Heart left ventricle (tissue), 16 donors: ENCODE data around the gene DHRS3. TPM values are rescaled to one million over a fixed set of nuclear protein-coding genes. Genes with fewer than 3 reads are reported as not detected.

Experiments used
- ATAC-seq, 4 donors: fragments of 200-7000 bp; cut with Tn5 transposase; one replicate each; pipeline ENCODE4 v1.9.1; 2020 to 2022; ENCODE audit warnings: moderate library complexity in 4 of 4, mild to moderate bottlenecking in 3 of 4, moderate number of reproducible peaks in 1 of 4
- DNase-seq, 5 donors: peaks; one replicate each; pipeline ENCODE4 v3.0.0-alpha.2; 2020
- H3K27ac ChIP-seq, 12 donors: fragments of 200-600 bp; sonication (generic) in 4 of 12; one replicate each; pipeline versions ENCODE4 v1.5.0 to v1.8.0; 2016 to 2022; ENCODE audit warnings: mild to moderate bottlenecking in 2 of 12
- H3K27me3 ChIP-seq, 9 donors: fragments of 200-600 bp; sonication (generic) in 2 of 9; one replicate each; pipeline versions ENCODE4 v1.5.1 to v1.8.0; 2016 to 2022; ENCODE audit warnings: mild to moderate bottlenecking in 3 of 9
- H3K36me3 ChIP-seq, 9 donors: fragments of 200-600 bp; sonication (generic) in 2 of 9; one replicate each; pipeline versions ENCODE4 v1.5.0 to v1.8.0; 2018 to 2022; ENCODE audit warnings: mild to moderate bottlenecking in 2 of 9
- H3K4me1 ChIP-seq, 12 donors: fragments of 200-600 bp; sonication (generic) in 4 of 12; one replicate each; pipeline versions ENCODE4 v1.5.0 to v1.8.0; 2016 to 2022; ENCODE audit warnings: mild to moderate bottlenecking in 3 of 12
- H3K4me3 ChIP-seq, 12 donors: fragments of 200-600 bp; sonication (generic) in 4 of 12; one replicate each; pipeline versions ENCODE4 v1.5.0 to v1.8.0; 2017 to 2022; ENCODE audit warnings: mild to moderate bottlenecking in 9 of 12, moderate library complexity in 4 of 12
- H3K9me3 ChIP-seq, 12 donors: fragments of 200-600 bp; sonication (generic) in 4 of 12; one replicate each; pipeline versions ENCODE4 v1.5.0 to v1.8.0; 2016 to 2022; ENCODE audit warnings: mild to moderate bottlenecking in 1 of 12
- POLR2A ChIP-seq, 2 donors: fragments of 450-650 bp; IDR thresholded peaks; one replicate each; pipeline ENCODE4 v1.6.1; 2017; ENCODE audit warnings: antibody characterized with exemption in 2 of 2, mild to moderate bottlenecking in 2 of 2, moderate library complexity in 2 of 2
- WGBS, 4 donors: extraction: QIAGEN DNeasy Blood & Tissue Kit in 2 of 4; methylation state at CpG; one replicate each; pipeline versions ENCODE4 v1.1.5 to v1.1.7; 2013 to 2018; 5-methylcytosine and 5-hydroxymethylcytosine counted together
- intact Hi-C, 10 donors: fragments of 100-400 bp; cut with DNase I; formaldehyde crosslinking; loops; one replicate each; pipeline versions ENCODE4 v1.11.1 to v1.14.2; 2022
- polyA plus RNA-seq, 2 donors: library from polyadenylated mRNA; stranded (reverse); fragments of 200-250 nt; gene quantifications; one replicate each; pipeline ENCODE4 v1.2.3, GENCODE V29; 2013
- total RNA-seq, 9 donors: library from RNA; depleted of rRNA in 2 of 9; stranded (reverse); fragments of >200 nt in 2 of 9; fragmentation: NEBNext Ultra II Directional in 3 of 9; extraction: Animal tissue kit (Norgen Biotek cat#: 25700) in 3 of 9; gene quantifications; one replicate each; pipeline versions ENCODE4 v1.1.0 to v1.2.4, GENCODE V29; 2016 to 2023
- TF ChIP-seq, protein P1 (sequence below), 12 donors: fragments of 200-600 bp; sonication (generic) in 4 of 12; IDR thresholded peaks; one replicate each; pipeline versions ENCODE4 v1.5.0 to v1.8.0; 2018 to 2022; ENCODE audit warnings: antibody characterized with exemption in 12 of 12, mild to moderate bottlenecking in 5 of 12
- donor health status: ischemic (EF 13 %, LVEDD 7.1; RV severe dilation, severe dysfunction).
- donor health status: healthy with polysubstance abuse.
- donor health status: DM: no; HTN: yes; CAD: no.
- donor health status: DM: no; HTN: no; CAD: no.
- donor health status: ischemic (EF 25% LVEDD 6.9; RV normal size, moderate dysfunction).
- donor health status: ischemic (EF 25% LVEDD 5.7; RV mildly dilated, moderate dysfunction).
- donor health status: healthy.
- donor health status: DM: yes; HTN: yes; CAD: no.
- donor health status: ischemic (EF 35%, LVEDD 5.7; RV mildly dilated, moderate dysfunction).
- donor health status: nonischemic (EF 11% LVEDD 7.7; RV severe dilation, severe dysfunction).
- donor health status: DM: yes; HTN: yes; CAD: no.
- donor health status: PGD.
- donor health status: ischemic (EF 29% LVEDD 5.4; RV normal size, mild dysfunction).
- donor health status: nonischemic (EF 23%, LVEDD 6.1; RV moderate dilation, normal function).

Gene DHRS3
- total and polyA plus RNA-seq, 11 donors, result 28.6 to 102 (median 59.9) TPM

DNA sequence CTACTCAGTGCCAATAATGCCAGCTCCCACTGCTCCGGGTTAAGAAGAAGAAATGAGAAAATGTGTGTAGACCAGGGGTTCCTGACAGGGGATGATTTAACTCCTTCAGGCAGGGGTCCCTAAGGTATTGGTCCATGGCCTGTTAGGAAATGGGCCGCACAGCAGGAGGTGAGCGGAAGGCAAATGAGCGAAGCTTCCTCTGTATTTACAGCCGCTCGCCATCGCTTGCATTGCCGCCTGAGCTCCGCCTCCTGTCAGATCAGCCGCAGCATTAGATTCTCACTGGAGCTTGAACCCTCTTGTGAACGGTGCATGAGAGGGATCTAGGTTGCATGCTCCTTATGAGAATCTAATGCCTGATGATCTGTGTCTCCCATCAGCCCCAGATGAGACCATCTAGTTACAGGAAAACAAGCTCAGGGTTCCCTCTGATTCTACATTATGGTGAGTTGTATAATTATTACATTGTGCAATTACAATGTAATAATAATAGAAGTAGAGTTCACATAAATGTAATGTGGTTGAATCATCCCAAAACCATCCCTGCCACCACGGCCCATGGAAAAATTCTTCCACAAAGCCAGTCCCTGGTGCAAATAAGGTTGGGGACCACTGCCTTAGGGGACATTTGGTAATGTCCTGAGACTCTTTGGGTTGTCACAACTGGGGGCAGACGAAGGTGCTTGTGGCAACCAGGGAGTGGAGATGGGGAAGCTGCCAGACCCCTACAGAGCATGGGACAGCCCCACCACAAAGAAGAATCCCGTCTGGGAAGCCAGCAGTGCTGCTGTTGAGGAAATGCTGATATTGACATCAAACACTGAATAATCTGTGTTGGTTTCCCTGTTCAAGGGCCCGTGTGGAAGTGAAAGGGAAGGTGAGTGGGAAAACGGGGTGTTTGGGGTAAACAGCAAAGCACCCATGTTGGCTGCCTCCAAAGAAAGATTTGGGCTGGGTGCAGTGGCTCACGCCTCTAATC, 60.8 kb downstream of the DHRS3 start:
- Histone ChIP-seq H3K27me3 (no peaks in the 10 kb centered on the region), H3K4me1 (peaks cover 0 to 42% (median 20%) of the 10 kb centered on the region in 12 donors), H3K36me3 (no peaks in the 10 kb centered on the region), H3K4me3 (no peak overlapping the region), H3K9me3 (peaks cover 0 to 2% (median 0%) of the 10 kb centered on the region in 12 donors), H3K27ac (peak overlapping the region in 11 of 12 donors; percentile 24 to 87 (median 71))
- no peak for DNase-seq
- intact Hi-C loops, result loop anchor here in 4 of 10 donors (5.0 to 10.0 kb wide), 3 partner anchors 35 to 58 kb away; partner anchors contain the start of gene DHRS3 (in 2 of the 4)
- WGBS, 4 donors, result 86 to 93% (median 91%) methylated on average over 17 of the region's 17 CpGs
- ATAC-seq, result no peak
- no peak for TF ChIP-seq POLR2A (IDR thresholded peaks at IDR 0.05)
- TF ChIP-seq, protein P1, sequence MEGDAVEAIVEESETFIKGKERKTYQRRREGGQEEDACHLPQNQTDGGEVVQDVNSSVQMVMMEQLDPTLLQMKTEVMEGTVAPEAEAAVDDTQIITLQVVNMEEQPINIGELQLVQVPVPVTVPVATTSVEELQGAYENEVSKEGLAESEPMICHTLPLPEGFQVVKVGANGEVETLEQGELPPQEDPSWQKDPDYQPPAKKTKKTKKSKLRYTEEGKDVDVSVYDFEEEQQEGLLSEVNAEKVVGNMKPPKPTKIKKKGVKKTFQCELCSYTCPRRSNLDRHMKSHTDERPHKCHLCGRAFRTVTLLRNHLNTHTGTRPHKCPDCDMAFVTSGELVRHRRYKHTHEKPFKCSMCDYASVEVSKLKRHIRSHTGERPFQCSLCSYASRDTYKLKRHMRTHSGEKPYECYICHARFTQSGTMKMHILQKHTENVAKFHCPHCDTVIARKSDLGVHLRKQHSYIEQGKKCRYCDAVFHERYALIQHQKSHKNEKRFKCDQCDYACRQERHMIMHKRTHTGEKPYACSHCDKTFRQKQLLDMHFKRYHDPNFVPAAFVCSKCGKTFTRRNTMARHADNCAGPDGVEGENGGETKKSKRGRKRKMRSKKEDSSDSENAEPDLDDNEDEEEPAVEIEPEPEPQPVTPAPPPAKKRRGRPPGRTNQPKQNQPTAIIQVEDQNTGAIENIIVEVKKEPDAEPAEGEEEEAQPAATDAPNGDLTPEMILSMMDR (IDR thresholded peaks at IDR 0.05), result no peak

DNA sequence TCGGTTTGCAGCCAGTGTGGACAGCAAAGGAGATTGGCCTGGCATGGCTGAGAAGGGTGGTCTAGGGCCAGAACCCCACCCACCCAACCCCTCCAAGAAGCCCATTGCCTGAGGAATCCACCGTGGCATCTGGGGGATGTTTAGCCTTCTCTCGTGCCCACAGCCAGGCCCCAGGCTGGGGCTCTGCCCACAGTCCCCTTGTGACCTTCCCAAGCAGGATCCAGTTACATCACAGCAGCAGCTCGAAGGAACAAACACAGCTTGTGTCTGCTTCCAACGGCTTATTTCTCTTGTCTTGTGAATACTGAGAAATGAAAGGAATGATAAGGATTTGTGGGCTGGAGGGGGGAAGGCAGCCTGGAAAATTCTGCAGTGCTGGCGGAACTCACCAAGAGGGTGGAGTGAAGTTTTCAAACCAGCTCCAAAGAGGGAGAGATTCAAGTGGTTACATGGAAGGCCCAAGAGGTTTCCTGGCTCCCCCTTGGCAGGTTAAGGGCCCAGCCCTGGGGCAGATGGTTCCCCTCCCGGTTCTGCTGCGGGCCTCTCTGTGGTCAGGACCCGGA, 61.6 kb downstream of the DHRS3 start:
- Histone ChIP-seq H3K36me3 (no peaks in the 10 kb centered on the region), H3K27me3 (no peaks in the 10 kb centered on the region), H3K27ac (peak overlapping the region in 11 of 12 donors; percentile 24 to 87 (median 71)), H3K4me1 (peaks cover 0 to 48% (median 22%) of the 10 kb centered on the region in 12 donors), H3K9me3 (no peaks in the 10 kb centered on the region), H3K4me3 (no peak overlapping the region)
- no peak for TF ChIP-seq POLR2A (IDR thresholded peaks at IDR 0.05)
- TF ChIP-seq, protein P1 (IDR thresholded peaks at IDR 0.05), result no peak
- ATAC-seq, result peak; percentile 24 to 71 (median 70)
- DNase-seq, result peak in 4 of 5 donors; percentile 42 to 77 (median 61)
- 35 to 42% (median 37%) methylated on average over 7 to 9 of the region's 9 CpGs for WGBS, 4 donors
- intact Hi-C loops, result loop anchor here in 4 of 10 donors (5.0 to 10.0 kb wide), 3 partner anchors 36 to 58 kb away; partner anchors contain the start of gene DHRS3 (in 2 of the 4)

DNA sequence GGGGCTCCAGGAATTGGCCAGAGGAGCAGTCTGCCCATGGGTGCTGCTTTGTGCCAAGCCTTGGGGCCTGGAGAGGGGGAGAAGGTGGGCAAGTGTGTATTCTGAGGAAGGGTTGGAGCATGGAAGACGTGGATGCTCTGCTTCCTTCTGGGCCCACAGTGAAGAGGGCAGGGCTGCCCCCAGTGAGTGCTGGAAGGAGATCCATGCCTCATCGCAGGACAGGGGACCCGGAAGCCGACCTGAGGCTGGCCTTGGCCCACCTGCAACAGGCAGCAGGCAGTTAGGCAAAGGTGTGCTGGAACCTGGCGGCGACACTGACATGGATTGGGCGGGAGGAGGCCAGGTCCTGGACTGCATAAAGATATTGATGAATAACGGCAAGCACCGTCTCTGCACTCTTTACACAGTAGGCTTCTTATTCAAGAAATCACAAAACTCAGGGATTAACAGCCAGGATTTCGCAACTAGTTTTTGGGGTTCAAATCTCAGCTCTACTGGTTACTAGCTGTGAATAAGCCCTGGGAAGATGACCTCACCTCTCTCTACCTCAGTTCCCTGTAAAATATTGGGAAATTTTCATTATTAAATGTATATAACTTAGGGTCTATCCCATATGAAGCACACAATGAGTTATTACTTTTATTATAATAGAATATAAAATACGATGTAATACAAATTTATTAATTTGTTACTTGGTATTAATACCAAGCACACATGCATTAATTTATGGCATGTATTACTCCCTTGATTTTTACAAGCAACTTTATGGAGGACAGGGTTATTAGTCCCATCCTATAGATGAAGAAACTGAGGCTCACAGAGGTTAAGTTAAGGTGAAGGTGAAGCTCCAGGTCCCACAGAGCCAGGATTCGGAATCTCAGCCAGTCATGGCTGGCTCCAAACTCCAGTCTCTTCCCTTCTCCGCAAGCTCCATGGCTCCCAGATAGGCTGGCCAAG, 62.3 kb downstream of the DHRS3 start:
- 86 to 96% (median 93%) methylated on average over 13 of the region's 13 CpGs for WGBS, 4 donors
- H3K4me1 ChIP-seq, result peaks cover 0 to 48% (median 22%) of the 10 kb centered on the region in 12 donors
- H3K27ac ChIP-seq, result peak overlapping the region in 11 of 12 donors; percentile 24 to 87 (median 71)

More for the DNA sequence above, 62.3 kb downstream of the DHRS3 start:
- ATAC-seq, result peak in 3 of 4 donors; percentile 1 to 13 (median 2)
- Histone ChIP-seq H3K36me3 (no peaks in the 10 kb centered on the region), H3K27me3 (no peaks in the 10 kb centered on the region), H3K9me3 (no peaks in the 10 kb centered on the region), H3K4me3 (no peak overlapping the region)
- TF ChIP-seq POLR2A (IDR thresholded peaks at IDR 0.05), result no peak
- TF ChIP-seq, protein P1 (IDR thresholded peaks at IDR 0.05), result no peak
- DNase-seq, result peak in 1 of 5 donors; percentile 18
- intact Hi-C loops, result loop anchor here in 5 of 10 donors (2.0 to 10.0 kb wide), 4 partner anchors 33 to 59 kb away; partner anchors contain the start of gene DHRS3 (in 2 of the 5)
